Measurements from ENCODE around the gene FKBP5. TPM values are rescaled to one million over a fixed set of nuclear protein-coding genes. Genes with fewer than 3 reads are reported as not detected.

The FKBP5 gene
- total RNA-seq, 1 donor from 2014 or later, result 142 TPM

- ATAC-seq (peak; percentile 82), DNase-seq (peak; percentile 80)
- no peaks in the 10 kb centered on the region for H3K36me3 ChIP-seq
- no peaks in the 10 kb centered on the region for H3K9me3 ChIP-seq
- no peak overlapping the region for H3K27ac ChIP-seq
- no peaks in the 10 kb centered on the region for H3K4me1 ChIP-seq
- no peak overlapping the region for H3K4me3 ChIP-seq
- TF ChIP-seq CTCF (IDR thresholded peaks at IDR 0.05), result no peak
- H3K27me3 ChIP-seq, result no peaks in the 10 kb centered on the region
- intact Hi-C loops (cut with DNase I), result no loop called here
Observed at GRCh38 chr6:35562060-35562459, 126.7 kb downstream of the FKBP5 start.

GRCh38 chr6:35561113-35561512, 127.6 kb downstream of the FKBP5 start:
- no peak overlapping the region for H3K27ac ChIP-seq
- no peaks in the 10 kb centered on the region for H3K36me3 ChIP-seq
- H3K4me3 ChIP-seq, result no peak overlapping the region
- no peak for DNase-seq
- no peaks in the 10 kb centered on the region for H3K9me3 ChIP-seq
- TF ChIP-seq CTCF (IDR thresholded peaks at IDR 0.05), result no peak
- H3K4me1 ChIP-seq, result no peaks in the 10 kb centered on the region
- no peak for ATAC-seq
- intact Hi-C loops (cut with DNase I), result no loop called here
- no peaks in the 10 kb centered on the region for H3K27me3 ChIP-seq

GRCh38 chr6:35558571-35558970, 130.1 kb downstream of the FKBP5 start:
- TF ChIP-seq CTCF (IDR thresholded peaks at IDR 0.05), result no peak
- Histone ChIP-seq H3K27ac (no peak overlapping the region), H3K4me3 (no peak overlapping the region), H3K4me1 (no peaks in the 10 kb centered on the region), H3K27me3 (no peaks in the 10 kb centered on the region), H3K9me3 (no peaks in the 10 kb centered on the region), H3K36me3 (no peaks in the 10 kb centered on the region)
- intact Hi-C loops (cut with DNase I), result no loop called here
- DNase-seq, result no peak
- ATAC-seq, result no peak

- DNase-seq, result peak; percentile 67
- intact Hi-C loops (cut with DNase I), result no loop called here
- H3K4me3 ChIP-seq, result no peak overlapping the region
- no peaks in the 10 kb centered on the region for H3K4me1 ChIP-seq
- no peaks in the 10 kb centered on the region for H3K9me3 ChIP-seq
- no peaks in the 10 kb centered on the region for H3K27me3 ChIP-seq
- peak; percentile 63 for ATAC-seq
- no peak overlapping the region for H3K27ac ChIP-seq
- no peaks in the 10 kb centered on the region for H3K36me3 ChIP-seq
- no peak for TF ChIP-seq CTCF (IDR thresholded peaks at IDR 0.05)
Observed at GRCh38 chr6:35557239-35557638, 131.5 kb downstream of the FKBP5 start.

GRCh38 chr6:35554811-35555210, 133.9 kb downstream of the FKBP5 start:
- H3K36me3 ChIP-seq, result no peaks in the 10 kb centered on the region
- peaks cover 7% of the 10 kb centered on the region for H3K9me3 ChIP-seq
- no peak overlapping the region for H3K27ac ChIP-seq
- no peak for ATAC-seq
- intact Hi-C loops (cut with DNase I), result no loop called here
- H3K4me3 ChIP-seq, result no peak overlapping the region
- no peak for TF ChIP-seq CTCF (IDR thresholded peaks at IDR 0.05)
- no peaks in the 10 kb centered on the region for H3K27me3 ChIP-seq
- DNase-seq, result peak; percentile 32
- H3K4me1 ChIP-seq, result no peaks in the 10 kb centered on the region

GRCh38 chr6:35553315-35553714, 135.4 kb downstream of the FKBP5 start:
- Histone ChIP-seq H3K4me3 (no peak overlapping the region), H3K9me3 (peaks cover 7% of the 10 kb centered on the region), H3K4me1 (no peaks in the 10 kb centered on the region), H3K36me3 (no peaks in the 10 kb centered on the region), H3K27me3 (no peaks in the 10 kb centered on the region), H3K27ac (no peak overlapping the region)
- TF ChIP-seq CTCF (IDR thresholded peaks at IDR 0.05), result no peak
- no peak for DNase-seq
- ATAC-seq, result no peak
- intact Hi-C loops (cut with DNase I), result no loop called here

Data from upper lobe of right lung (tissue), 1 donor.